Measurements from ENCODE around the gene ARHGEF18.
"Not testable (repeated sequence)": the region's sequence is repeated elsewhere in the genome, so short reads cannot be mapped to it uniquely, and the experiment has no call there.

Gene ARHGEF18

GRCh38 chr19:7340959-7341837 is 7.5 kb upstream of the ARHGEF18 start (continued):
- no peak for TF ChIP-seq ATF2 (tag by site-specific recombination; IDR thresholded peaks at IDR 0.05; ENCODE audit: low read depth)

GRCh38 chr19:7342143-7342542 is 6.6 kb upstream of the ARHGEF18 start:
- no peak for TF ChIP-seq ZNF221 (tag by site-specific recombination; IDR thresholded peaks at IDR 0.05; ENCODE audit: borderline replicate concordance)
- no peak for TF ChIP-seq ZNF621 (tag by site-specific recombination; IDR thresholded peaks at IDR 0.05)
- TF ChIP-seq ZFP37 (tag by site-specific recombination; IDR thresholded peaks at IDR 0.05): no peak
- TF ChIP-seq ZNF837 (tag by site-specific recombination; IDR thresholded peaks at IDR 0.05): no peak
- Histone ChIP-seq H3K4me3 (ENCODE audit: low read depth, low read length) (no peak overlapping the region), H3K36me3 (ENCODE audit: control insufficient read depth in 2 of 2, insufficient read depth in 1 of 2, low read length in 2 of 2) (no peaks in the 10 kb centered on the region), H3K9me3 (ENCODE audit: control insufficient read depth, insufficient read depth, low read depth, low read length) (no peaks in the 10 kb centered on the region), H3K4me1 (ENCODE audit: control insufficient read depth, insufficient read depth, low read length) (no peaks in the 10 kb centered on the region), H3K27ac (ENCODE audit: extremely low read depth, low read depth, low read length) (no peak overlapping the region)
- ChIA-PET CTCF (interaction anchor here (0.7 to 4.2 kb wide), 6 partner anchors 12 to 368 kb away, joined by 3 to 70 read pairs (median 6); no protein-coding TSS in a partner anchor), POLR2A (no interaction called here)

GRCh38 chr19:7346488-7346971 is 2.2 kb upstream of the ARHGEF18 start:
- no peak overlapping the region for H3K4me3 ChIP-seq (ENCODE audit: low read depth, low read length)
- CTCF ChIA-PET: no interaction called here
- no peaks in the 10 kb centered on the region for H3K4me1 ChIP-seq (ENCODE audit: control insufficient read depth, insufficient read depth, low read length)
- no peaks in the 10 kb centered on the region for H3K36me3 ChIP-seq (ENCODE audit: control insufficient read depth in 2 of 2, insufficient read depth in 1 of 2, low read length in 2 of 2)
- no peaks in the 10 kb centered on the region; the same call in 1 of the 2 replicates for H3K9me3 ChIP-seq (ENCODE audit: control insufficient read depth, insufficient read depth, low read depth, low read length)
- no peak overlapping the region for H3K27ac ChIP-seq (ENCODE audit: extremely low read depth, low read depth, low read length)
- no peak for TF ChIP-seq ZNF48 (tag by site-specific recombination; IDR thresholded peaks at IDR 0.05)
- no peak for TF ChIP-seq ZNF140 (tag by site-specific recombination; IDR thresholded peaks at IDR 0.05)
- no peak for TF ChIP-seq ZNF157 (tag by site-specific recombination; IDR thresholded peaks at IDR 0.05)
- no peak for TF ChIP-seq ZNF580 (tag by site-specific recombination; IDR thresholded peaks at IDR 0.05)
- TF ChIP-seq ZNF426 (tag by site-specific recombination; IDR thresholded peaks at IDR 0.05): no peak
- no peak for TF ChIP-seq PBX3 (CRISPR knock-in tag; IDR thresholded peaks at IDR 0.05)
- no peak for TF ChIP-seq ZNF555 (tag by site-specific recombination; conservative IDR thresholded peaks at IDR 0.05)
- POLR2A ChIA-PET: no interaction called here

- H3K36me3 ChIP-seq (ENCODE audit: control insufficient read depth in 2 of 2, insufficient read depth in 1 of 2, low read length in 2 of 2); H3K4me3 ChIP-seq (ENCODE audit: low read depth, low read length); H3K9me3 ChIP-seq (ENCODE audit: control insufficient read depth, insufficient read depth, low read depth, low read length); H3K4me1 ChIP-seq (ENCODE audit: control insufficient read depth, insufficient read depth, low read length); H3K27ac ChIP-seq (ENCODE audit: extremely low read depth, low read depth, low read length); POLR2A ChIA-PET; CTCF ChIA-PET: not testable (repeated sequence)
Observed at GRCh38 chr19:7346997-7347396, 1.7 kb upstream of the ARHGEF18 start.

GRCh38 chr19:7349231-7349591 is 474 bp downstream of the ARHGEF18 start:
- POLR2A ChIA-PET: no interaction called here
- Histone ChIP-seq H3K4me3 (ENCODE audit: low read depth, low read length) (no peak overlapping the region), H3K9me3 (ENCODE audit: control insufficient read depth, insufficient read depth, low read depth, low read length) (no peaks in the 10 kb centered on the region; the same call in 1 of the 2 replicates), H3K27ac (ENCODE audit: extremely low read depth, low read depth, low read length) (no peak overlapping the region), H3K4me1 (ENCODE audit: control insufficient read depth, insufficient read depth, low read length) (no peaks in the 10 kb centered on the region), H3K36me3 (ENCODE audit: control insufficient read depth in 2 of 2, insufficient read depth in 1 of 2, low read length in 2 of 2) (no peaks in the 10 kb centered on the region)
- no peak for TF ChIP-seq PATZ1 (tag by site-specific recombination; IDR thresholded peaks at IDR 0.05)
- TF ChIP-seq ZNF791 (tag by site-specific recombination; IDR thresholded peaks at IDR 0.05): no peak
- no peak for TF ChIP-seq HOXD13 (CRISPR knock-in tag; IDR thresholded peaks at IDR 0.05; ENCODE audit: borderline replicate concordance)
- no peak for TF ChIP-seq ZNF132 (tag by site-specific recombination; IDR thresholded peaks at IDR 0.05; ENCODE audit: borderline replicate concordance)
- TF ChIP-seq ZNF302 (tag by site-specific recombination; IDR thresholded peaks at IDR 0.05; ENCODE audit: low read depth): no peak
- no peak for TF ChIP-seq GLI4 (tag by site-specific recombination; IDR thresholded peaks at IDR 0.05)
- CTCF ChIA-PET: interaction anchor here (0.6 to 1.0 kb wide), 3 partner anchors 57 to 247 kb away, joined by 4 to 5 read pairs (median 5); no protein-coding TSS in a partner anchor

All from HEK293 (cell line).